ENCODE results near the gene TUBA1C. TPM values are rescaled to one million over a fixed set of nuclear protein-coding genes. Genes with fewer than 3 reads are reported as not detected.

TUBA1C gene
- total and polyA plus RNA-seq, 10 of the 15 experiments (the other 5 are each of a cell fraction or from before 2014, with no cell fraction given): 285 to 1,003 (median 441) TPM

DNA sequence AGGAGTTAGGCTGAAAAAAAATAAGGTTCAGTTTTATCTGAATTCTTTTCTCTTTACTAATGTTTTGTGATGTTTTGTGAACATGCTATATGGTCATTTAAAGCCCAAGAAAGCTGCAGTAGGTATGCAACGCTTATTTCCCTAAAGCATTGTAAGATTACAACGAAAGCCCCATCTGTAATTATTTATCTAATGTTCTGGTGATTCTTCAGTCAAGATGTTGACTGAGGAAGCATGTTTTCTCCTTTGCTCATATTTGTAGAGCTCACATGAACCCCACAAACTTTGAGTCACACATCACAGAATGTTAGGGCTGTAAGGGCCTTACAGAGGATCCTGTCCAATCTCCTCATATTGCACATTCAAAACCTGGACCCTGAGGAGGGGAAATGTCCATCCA lies 3.2 kb upstream of the TUBA1C start (continued):
- TF ChIP-seq, protein P1, sequence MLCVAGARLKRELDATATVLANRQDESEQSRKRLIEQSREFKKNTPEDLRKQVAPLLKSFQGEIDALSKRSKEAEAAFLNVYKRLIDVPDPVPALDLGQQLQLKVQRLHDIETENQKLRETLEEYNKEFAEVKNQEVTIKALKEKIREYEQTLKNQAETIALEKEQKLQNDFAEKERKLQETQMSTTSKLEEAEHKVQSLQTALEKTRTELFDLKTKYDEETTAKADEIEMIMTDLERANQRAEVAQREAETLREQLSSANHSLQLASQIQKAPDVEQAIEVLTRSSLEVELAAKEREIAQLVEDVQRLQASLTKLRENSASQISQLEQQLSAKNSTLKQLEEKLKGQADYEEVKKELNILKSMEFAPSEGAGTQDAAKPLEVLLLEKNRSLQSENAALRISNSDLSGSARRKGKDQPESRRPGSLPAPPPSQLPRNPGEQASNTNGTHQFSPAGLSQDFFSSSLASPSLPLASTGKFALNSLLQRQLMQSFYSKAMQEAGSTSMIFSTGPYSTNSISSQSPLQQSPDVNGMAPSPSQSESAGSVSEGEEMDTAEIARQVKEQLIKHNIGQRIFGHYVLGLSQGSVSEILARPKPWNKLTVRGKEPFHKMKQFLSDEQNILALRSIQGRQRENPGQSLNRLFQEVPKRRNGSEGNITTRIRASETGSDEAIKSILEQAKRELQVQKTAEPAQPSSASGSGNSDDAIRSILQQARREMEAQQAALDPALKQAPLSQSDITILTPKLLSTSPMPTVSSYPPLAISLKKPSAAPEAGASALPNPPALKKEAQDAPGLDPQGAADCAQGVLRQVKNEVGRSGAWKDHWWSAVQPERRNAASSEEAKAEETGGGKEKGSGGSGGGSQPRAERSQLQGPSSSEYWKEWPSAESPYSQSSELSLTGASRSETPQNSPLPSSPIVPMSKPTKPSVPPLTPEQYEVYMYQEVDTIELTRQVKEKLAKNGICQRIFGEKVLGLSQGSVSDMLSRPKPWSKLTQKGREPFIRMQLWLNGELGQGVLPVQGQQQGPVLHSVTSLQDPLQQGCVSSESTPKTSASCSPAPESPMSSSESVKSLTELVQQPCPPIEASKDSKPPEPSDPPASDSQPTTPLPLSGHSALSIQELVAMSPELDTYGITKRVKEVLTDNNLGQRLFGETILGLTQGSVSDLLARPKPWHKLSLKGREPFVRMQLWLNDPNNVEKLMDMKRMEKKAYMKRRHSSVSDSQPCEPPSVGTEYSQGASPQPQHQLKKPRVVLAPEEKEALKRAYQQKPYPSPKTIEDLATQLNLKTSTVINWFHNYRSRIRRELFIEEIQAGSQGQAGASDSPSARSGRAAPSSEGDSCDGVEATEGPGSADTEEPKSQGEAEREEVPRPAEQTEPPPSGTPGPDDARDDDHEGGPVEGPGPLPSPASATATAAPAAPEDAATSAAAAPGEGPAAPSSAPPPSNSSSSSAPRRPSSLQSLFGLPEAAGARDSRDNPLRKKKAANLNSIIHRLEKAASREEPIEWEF (IDR thresholded peaks at IDR 0.05; ENCODE audit: insufficient replicate concordance, low read depth, low read length): no peak

DNA sequence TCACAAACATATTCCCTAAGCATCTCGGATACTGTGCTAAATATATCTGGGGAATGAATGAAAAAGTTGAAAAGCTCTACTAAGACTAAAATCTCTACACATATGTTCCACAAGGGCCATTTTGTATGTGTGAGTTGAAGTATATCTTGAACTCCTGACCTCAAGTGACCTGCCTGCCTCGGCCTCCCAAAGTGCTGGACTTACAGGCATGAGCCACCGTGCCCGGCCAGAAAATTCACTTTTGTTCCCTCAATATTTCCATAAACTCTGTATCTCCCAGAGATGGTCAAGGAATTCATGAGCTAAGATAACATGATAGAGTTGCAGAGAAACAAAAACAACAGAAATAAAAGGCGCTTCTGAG lies 1.5 kb upstream of the TUBA1C start:
- RAD21 ChIA-PET (ENCODE audit: unreplicated experiment): interaction anchor here (0.9 to 1.8 kb wide), 2 partner anchors 104 to 132 kb away, joined by 3 to 7 read pairs; partner anchors contain the start of genes SPATS2 and TUBA1B

More for the DNA sequence above, 1.5 kb upstream of the TUBA1C start:
- no peak for DNase-seq (ENCODE audit: low read depth, low spot score)
- POLR2A ChIA-PET: interaction anchor here (0.6 to 2.0 kb wide), 7 partner anchors 28 to 400 kb away, joined by 3 to 10 read pairs (median 3); partner anchors contain the start of genes LMBR1L and TUBA1B
- WGBS (ENCODE audit: insufficient coverage, insufficient replicate concordance, low lambda C conversion rate, missing lambda C conversion rate): 85% methylated on average over 5 of the region's 5 CpGs
- no peaks in the 10 kb centered on the region; the same call in 1 of the 2 replicates for H4K20me1 ChIP-seq (ENCODE audit: control insufficient read depth, insufficient read depth)
- no peak overlapping the region for H3K27ac ChIP-seq (ENCODE audit: control insufficient read depth, insufficient read depth)
- peak overlapping the region; percentile 76 for H3K4me2 ChIP-seq (ENCODE audit: control insufficient read depth, insufficient read depth)
- TF ChIP-seq SP1 (IDR thresholded peaks at IDR 0.05; ENCODE audit: low read depth, low read length): no peak
- TF ChIP-seq, protein P2, sequence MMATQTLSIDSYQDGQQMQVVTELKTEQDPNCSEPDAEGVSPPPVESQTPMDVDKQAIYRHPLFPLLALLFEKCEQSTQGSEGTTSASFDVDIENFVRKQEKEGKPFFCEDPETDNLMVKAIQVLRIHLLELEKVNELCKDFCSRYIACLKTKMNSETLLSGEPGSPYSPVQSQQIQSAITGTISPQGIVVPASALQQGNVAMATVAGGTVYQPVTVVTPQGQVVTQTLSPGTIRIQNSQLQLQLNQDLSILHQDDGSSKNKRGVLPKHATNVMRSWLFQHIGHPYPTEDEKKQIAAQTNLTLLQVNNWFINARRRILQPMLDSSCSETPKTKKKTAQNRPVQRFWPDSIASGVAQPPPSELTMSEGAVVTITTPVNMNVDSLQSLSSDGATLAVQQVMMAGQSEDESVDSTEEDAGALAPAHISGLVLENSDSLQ (IDR thresholded peaks at IDR 0.05): no peak
- TF ChIP-seq, protein P3, sequence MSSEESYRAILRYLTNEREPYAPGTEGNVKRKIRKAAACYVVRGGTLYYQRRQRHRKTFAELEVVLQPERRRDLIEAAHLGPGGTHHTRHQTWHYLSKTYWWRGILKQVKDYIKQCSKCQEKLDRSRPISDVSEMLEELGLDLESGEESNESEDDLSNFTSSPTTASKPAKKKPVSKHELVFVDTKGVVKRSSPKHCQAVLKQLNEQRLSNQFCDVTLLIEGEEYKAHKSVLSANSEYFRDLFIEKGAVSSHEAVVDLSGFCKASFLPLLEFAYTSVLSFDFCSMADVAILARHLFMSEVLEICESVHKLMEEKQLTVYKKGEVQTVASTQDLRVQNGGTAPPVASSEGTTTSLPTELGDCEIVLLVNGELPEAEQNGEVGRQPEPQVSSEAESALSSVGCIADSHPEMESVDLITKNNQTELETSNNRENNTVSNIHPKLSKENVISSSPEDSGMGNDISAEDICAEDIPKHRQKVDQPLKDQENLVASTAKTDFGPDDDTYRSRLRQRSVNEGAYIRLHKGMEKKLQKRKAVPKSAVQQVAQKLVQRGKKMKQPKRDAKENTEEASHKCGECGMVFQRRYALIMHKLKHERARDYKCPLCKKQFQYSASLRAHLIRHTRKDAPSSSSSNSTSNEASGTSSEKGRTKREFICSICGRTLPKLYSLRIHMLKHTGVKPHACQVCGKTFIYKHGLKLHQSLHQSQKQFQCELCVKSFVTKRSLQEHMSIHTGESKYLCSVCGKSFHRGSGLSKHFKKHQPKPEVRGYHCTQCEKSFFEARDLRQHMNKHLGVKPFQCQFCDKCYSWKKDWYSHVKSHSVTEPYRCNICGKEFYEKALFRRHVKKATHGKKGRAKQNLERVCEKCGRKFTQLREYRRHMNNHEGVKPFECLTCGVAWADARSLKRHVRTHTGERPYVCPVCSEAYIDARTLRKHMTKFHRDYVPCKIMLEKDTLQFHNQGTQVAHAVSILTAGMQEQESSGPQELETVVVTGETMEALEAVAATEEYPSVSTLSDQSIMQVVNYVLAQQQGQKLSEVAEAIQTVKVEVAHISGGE (CRISPR knock-in tag; IDR thresholded peaks at IDR 0.05): no peak
- no peak for TF ChIP-seq CEBPB (IDR thresholded peaks at IDR 0.05; ENCODE audit: borderline replicate concordance in 1 of 2, low read depth in 2 of 2, low read length in 2 of 2)
- TF ChIP-seq FOXM1 (IDR thresholded peaks at IDR 0.05; ENCODE audit: low read depth, low read length): no peak
- TF ChIP-seq RB1 (IDR thresholded peaks at IDR 0.05; ENCODE audit: borderline replicate concordance): no peak
- H3K4me1 ChIP-seq (ENCODE audit: control insufficient read depth, insufficient read depth, low read length): peaks cover 14% of the 10 kb centered on the region
- BruUV-seq (replicated peaks): no TSS peak
- H2AFZ ChIP-seq (ENCODE audit: control insufficient read depth, low read depth, low read length): no peak overlapping the region
- no peak for ATAC-seq
- FAIRE-seq: no peak
- H3K4me3 ChIP-seq: peak overlapping the region; percentile 96
- CTCF ChIA-PET: interaction anchor here (0.5 to 1.5 kb wide), 9 partner anchors 9 to 362 kb away, joined by 3 to 5 read pairs (median 4); no protein-coding TSS in a partner anchor
- intact Hi-C loops (cut with micrococcal nuclease; ENCODE audit: unreplicated experiment) (no loop called here), in situ Hi-C loops (cut with MboI) (no loop called here)
- no peaks in the 10 kb centered on the region for H3K27me3 ChIP-seq (replicated peaks in 1 of 2; ENCODE audit: control insufficient read depth in 2 of 2, insufficient read depth in 2 of 2, low read length in 1 of 2)
- SMC1A ChIA-PET (ENCODE audit: uncharacterized antibody, unreplicated experiment): interaction anchor here (1.0 to 1.1 kb wide), 3 partner anchors 28 to 165 kb away, joined by 3 read pairs; no protein-coding TSS in a partner anchor
- H3K36me3 ChIP-seq (ENCODE audit: control insufficient read depth in 2 of 2, insufficient read depth in 2 of 2, low read length in 1 of 2): peaks cover 0 to 9% of the 10 kb centered on the region in 2 experiments; a peak in 1 of 4 replicates
- no peak overlapping the region for H3K9ac ChIP-seq (ENCODE audit: control insufficient read depth, insufficient read depth, low read length)
- peaks cover 40% of the 10 kb centered on the region for H3K79me2 ChIP-seq (ENCODE audit: control insufficient read depth, insufficient read depth, low read length)
- H3K9me3 ChIP-seq (replicated peaks; ENCODE audit: control insufficient read depth, insufficient read depth, low read length): no peaks in the 10 kb centered on the region

Data from GM12878 (cell line).